NCI-H1436 treated with DMSO at 0.1 percent for 48 hours (cell line): Measurements from ENCODE around the gene GOLGA5.
"Not testable (repeated sequence)": the region's sequence is repeated elsewhere in the genome, so short reads cannot be mapped to it uniquely, and the experiment has no call there.

Source experiments
- DNase-seq: peaks from one replicate; lab custom pipeline; 2025; lab: John Stamatoyannopoulos, UW

Gene GOLGA5

DNA sequence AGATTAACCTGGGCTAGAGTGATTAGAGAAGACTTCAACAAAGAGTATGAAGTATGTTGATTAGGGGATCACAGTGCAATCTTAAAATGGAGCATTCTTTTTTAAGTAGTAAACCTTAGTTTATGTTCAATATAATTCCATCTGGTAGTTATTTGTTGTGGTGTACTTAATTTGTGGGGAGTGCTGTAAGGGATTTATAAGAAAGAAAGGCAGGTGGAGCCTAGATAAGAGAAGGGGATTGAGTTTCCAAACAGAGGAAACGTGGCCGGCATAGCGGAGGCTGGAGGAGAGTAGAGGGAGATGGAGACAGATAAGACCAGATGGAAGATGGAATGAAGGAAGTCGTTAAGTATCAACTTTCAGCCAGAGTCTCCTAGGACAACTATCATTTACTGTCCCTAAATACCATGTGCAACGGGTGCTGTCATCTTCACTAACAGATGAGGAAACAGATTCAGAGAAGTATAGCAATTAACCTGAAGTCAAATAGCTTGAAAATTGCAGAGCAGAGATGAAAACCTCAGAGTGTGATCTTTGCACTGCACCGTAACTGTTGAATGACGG, 38.1 kb downstream of the GOLGA5 start:
- DNase-seq: no peak

- no peak for DNase-seq
Observed at GRCh38 chr14:92841930-92842329, 47.8 kb downstream of the GOLGA5 start.

GRCh38 chr14:92844204-92844603, 50.1 kb downstream of the GOLGA5 start:
- no peak for DNase-seq

GRCh38 chr14:92846162-92846897, 52.2 kb downstream of the GOLGA5 start:
- DNase-seq: no peak

DNA sequence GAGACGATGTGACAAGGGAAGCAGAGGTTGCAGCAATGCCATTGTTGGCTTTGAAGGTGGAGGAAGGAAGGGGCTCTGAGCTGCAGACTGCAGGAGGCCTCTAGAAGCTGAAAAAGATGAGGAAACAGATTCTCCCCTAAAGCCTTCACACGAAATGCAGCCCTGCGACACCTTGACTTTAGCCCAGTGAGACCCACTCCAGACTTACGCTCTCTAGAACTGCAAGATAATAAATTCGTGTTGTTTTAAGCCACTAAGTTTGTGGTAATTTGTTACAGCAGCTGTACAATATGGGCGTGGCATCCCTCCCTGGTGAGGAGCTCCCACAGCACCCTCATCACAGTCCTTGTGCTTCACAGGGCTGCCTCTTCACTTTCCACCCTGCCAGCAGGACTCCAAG, 53.2 kb downstream of the GOLGA5 start:
- peak; percentile 35 for DNase-seq

DNA sequence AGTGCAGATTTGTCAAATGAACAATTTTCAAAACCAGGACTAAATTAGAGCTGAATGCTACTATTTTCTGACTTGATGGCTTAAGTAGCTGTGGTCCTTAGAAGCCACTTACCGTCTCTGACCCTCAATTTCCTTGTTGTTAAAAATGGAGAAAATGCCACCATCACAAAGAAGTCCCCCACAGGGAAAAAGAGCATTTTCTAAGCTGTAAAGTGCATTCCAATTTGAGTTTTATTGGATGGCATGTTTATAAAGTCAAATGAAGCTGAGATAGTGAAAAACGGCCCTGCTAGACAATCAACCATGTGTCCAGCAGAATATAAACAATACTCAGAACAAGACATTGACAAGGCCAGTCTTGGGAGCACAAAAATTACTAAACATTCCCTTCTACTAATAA, 53.6 kb downstream of the GOLGA5 start:
- DNase-seq: no peak

DNA sequence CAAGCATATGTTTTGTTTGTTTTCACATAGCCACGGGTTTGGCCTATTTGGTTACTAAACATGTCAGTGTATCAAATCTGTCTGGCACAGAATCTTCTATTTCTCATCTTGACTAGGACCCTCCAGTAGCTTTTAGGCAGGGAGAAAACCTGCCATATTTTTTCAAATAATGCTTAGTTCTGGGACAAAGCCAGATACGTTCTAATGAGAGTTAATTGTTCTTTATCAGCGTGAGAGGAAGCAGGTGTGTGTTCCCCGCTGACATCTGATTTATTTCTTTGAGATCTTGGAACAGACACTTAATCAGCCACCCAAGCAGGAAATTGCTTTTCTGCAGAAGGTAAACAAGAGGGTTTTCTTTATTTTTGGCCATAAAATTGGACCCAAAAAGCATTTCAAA, 54.8 kb downstream of the GOLGA5 start:
- DNase-seq: peak; percentile 96

DNA sequence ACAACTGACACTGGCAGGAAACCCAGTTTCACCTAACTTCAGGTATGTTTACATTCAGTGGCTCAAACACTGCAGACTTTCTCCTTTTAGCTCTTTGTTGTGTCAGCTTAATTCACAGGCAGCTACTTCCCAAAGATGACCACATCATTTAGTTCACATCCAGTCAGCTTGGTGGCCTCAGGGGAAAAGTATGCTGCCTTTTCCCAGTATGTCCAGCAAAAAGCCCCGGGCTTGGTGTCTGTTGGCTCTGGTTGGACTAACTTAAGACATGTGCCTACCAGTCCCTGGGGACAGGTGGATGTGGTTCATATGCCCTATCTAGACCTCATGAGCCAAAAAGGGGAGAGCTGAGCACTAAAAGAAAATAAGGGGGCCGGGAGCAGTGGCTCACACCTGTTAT, 56.4 kb downstream of the GOLGA5 start:
- DNase-seq: no peak

DNA sequence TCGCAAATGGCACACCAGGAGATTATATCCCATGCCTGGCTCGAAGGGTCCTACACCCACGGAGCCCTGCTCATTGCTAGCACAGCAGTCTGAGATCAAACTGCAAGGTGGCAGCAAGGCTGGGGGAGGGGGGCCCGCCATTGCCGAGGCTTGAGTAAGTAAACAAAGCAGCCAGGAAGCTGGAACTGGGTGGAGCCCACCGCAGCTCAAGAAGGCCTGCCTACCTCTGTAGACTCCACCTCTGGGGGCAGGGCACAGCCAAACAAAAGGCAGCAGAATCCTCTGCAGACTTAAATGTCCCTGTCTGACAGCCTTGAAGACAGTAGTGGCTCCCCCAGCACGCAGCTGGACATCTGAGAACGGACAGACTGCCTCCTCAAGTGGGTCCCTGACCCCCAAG, 59.0 kb downstream of the GOLGA5 start:
- not testable (repeated sequence) for DNase-seq

- no peak for DNase-seq
Observed at GRCh38 chr14:92860049-92860840, 66.1 kb downstream of the GOLGA5 start.

DNA sequence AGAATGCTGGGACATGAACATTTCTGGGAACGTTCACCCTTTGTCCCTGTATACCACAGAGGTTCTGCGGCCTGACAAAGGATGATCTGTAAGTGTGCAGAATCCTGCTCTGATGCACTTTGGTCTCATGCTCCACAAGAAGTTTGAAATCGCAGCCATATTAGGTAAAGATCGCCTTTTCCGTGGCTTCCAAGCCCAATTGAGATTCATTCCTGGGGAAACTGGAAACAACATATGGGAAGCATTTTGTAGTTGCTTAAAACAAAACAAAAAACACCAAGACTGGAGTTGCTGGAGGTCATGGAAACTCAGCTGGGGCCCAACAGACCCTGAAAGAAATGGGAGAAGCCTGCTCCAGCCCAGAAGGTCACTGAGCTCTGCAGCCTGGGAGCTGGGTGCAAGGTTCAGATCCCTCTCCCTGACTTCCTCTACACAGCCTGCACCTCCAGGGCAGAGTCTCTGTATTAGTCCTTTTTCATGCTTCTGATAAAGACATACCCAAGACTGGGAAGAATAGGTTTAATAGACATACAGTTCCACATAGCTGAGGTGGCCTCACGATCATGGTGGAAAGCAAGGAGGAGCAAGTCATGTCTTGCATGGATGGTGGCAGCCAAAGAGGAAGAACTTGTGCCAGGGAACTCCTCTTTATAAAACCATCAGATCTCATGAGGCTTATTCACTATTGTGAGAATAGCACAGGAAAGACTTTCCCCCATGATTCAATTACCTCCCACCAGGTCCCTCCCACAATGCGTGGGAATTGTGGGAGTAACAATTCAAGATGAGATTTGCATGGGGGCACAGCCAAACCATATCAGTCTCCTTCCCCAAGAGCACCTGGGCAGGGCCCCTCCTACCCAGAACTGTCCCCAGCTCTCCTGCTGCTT, 68.0 kb downstream of the GOLGA5 start:
- DNase-seq: no peak

DNA sequence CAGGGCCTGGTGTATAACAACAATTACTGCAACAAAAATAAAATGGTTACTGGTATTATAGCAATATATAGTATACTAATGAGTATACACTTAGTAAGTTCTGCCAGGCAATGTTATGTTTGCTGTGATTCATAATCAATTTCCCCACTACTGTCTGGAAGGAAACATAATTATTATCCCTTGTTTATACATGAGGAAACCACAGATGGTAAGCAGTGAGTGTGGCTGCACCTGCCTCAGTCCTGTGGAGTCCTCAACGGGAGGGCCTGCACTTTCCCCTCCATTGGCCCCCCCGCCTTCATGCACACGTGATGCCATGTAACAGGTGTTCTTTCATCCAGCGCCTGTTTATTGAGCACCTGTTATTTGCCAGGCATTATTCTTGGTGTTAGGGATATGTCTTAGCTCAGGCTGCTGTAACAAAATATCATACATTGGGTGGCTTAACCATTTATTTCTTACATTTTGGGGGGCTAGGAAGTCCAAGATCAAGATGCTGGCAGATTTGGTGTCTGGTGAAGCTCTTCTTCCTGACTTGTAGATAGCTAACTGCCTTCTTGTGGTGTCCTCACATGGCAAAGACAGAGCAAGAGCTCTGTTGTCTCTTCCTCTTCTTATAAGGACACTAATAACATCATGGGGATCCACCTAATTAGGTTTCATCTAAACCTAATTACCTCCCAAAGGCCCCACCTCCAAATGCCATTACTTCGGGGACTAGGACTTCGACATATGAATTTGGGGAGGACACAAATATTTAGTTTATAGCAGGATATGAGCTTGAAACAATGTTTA, 69.4 kb downstream of the GOLGA5 start:
- peak; percentile 74 for DNase-seq

DNA sequence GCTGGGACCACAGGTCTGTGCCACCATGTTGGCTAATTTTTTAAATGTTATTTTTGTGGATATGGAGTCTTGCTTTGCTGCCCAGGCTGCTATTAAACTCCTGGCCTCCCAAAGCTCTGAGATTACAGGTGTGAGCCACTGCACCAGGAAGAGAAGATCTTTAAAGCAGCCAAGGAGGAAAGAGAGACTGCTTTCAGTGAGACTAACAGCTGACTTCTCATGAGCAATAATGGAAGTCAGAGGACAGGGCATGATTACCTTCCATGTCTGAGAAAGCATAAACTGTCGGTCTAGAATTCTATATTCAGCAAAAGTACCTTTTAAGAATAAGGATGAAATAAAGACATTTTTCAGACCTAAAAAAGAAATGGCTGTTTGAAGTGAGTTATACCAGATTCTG, 71.6 kb downstream of the GOLGA5 start:
- no peak for DNase-seq

DNA sequence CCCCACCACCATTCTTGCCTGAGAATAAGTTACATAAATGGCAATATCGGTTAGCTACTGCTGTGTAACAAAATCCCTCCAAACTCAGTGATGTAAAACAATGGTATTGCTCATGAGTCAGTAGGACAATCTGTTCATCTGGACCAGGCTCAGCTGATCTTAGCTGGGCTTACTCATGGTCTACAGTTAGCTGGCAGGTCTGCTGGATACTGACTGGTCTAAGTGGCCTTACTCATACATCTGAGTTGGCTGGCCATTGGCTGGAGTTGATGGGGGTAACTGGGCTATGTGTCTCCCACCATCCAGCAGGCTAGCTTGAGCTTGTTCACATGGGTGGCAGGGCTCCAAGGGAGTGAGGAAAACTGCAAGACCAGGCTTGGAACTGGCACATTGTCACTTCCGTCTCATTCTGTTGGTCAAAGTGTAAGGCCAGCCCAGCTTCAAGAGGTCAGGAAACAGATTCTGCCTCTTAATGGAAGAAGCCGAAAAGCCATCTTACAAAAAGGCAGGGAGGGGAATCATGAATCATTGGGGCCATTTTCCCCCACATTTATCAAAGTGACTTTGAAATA, 72.2 kb downstream of the GOLGA5 start:
- no peak for DNase-seq

- DNase-seq: peak; percentile 80
Observed at GRCh38 chr14:92866901-92867865, 73.1 kb downstream of the GOLGA5 start.

GRCh38 chr14:92874962-92875661, 81.0 kb downstream of the GOLGA5 start:
- no peak for DNase-seq

DNA sequence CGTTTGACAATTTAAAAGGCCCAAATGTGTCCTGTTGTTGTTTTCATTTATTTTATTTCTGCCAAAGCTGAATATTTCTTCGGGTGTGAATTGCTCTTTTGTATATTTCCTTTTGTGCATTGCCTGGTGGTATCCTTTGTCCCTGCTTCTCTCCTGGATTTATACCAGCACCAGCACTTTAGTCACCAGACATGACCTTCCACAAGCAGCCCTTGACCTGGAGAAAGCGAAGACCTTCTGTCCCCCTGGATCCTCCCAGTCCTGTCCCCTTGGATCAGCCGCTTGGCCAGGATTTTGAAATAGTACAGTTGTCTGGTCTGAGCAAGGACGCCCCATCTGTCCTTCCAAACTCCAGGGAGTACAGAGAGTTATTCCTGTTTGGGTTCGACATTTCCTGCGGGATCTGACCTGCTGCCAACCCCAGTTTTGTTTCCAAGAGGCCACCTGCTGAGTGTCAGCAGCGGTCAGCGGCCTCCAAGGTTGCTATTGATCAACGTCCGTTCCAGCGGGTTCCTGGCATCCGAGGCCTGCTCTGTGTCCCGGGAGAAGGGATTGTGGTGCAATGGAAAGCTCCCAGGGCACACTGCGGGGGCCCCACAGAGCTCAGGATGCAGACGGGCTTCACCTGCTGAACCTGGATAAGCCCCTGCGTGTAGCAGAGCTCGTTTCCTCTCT, 83.8 kb downstream of the GOLGA5 start:
- no peak for DNase-seq

DNA sequence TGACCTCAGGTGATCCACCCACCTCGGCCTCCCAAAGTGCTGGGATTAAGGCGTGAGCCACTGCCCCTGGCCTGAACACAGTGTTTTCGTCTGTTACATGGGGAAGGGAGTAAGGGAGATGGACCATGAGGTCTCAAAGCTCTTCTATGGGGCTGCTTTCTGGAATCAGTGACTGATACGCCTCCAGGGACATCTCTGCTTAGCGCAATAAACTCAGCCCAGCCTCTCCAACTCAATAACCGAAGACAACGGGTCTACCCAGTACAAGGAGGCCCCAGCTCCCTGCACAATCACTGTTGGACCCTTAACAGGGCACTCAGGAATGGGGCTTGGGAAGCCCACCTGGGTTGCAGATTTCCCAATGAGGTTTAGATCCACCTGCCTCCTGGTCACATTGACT, 86.2 kb downstream of the GOLGA5 start:
- DNase-seq: peak; percentile 15

DNA sequence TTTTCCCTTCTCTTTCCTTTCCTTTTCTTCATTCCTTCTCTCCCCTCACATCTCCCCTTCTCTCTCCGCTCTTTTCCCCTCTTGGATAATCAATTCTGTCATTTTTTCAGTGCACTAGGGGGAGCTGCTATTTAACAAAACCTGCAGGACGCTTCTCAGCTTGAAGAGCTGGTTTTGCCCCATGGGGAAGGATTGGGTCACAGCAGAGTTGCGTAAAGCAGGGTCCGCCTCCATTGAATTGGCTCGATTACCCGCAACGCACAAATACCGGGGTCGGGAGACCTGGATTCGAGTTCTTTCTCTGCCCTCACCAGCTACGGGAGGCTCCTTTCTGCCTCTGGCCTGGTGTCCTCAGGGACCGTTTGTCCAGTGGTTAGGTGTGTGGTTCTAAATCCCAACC, 86.7 kb downstream of the GOLGA5 start:
- DNase-seq: peak; percentile 72
